ENCODE data around the gene EEF1AKMT4. TPM values are rescaled to one million over a fixed set of nuclear protein-coding genes. Genes with fewer than 3 reads are reported as not detected.

Gene EEF1AKMT4
- total RNA-seq, 6 experiments from 2014 or later, result 3.3 to 4.8 (median 3.7) TPM

GRCh38 chr3:184306341-184306972 lies 57.0 kb downstream of the EEF1AKMT4 start:
- no peak for DNase-seq
- Mint-ChIP-seq H3K36me3 (ENCODE audit: low read depth) (peaks cover 58% of the 10 kb centered on the region), H3K4me1 (ENCODE audit: low read depth) (peaks cover 27% of the 10 kb centered on the region), H3K9me3 (no peaks in the 10 kb centered on the region), H3K27ac (no peak overlapping the region; the same call in none of the 2 replicates), H3K4me3 (no peak overlapping the region), H3K27me3 (ENCODE audit: insufficient read depth) (no peaks in the 10 kb centered on the region; the same call in 1 of the 2 replicates)
- TF ChIP-seq CTCF (IDR thresholded peaks at IDR 0.05), result no peak

- DNase-seq, result no peak
- H3K27me3 Mint-ChIP-seq (ENCODE audit: insufficient read depth), result no peaks in the 10 kb centered on the region; the same call in 1 of the 2 replicates
- H3K4me1 Mint-ChIP-seq (ENCODE audit: low read depth), result peaks cover 13% of the 10 kb centered on the region
- no peaks in the 10 kb centered on the region for H3K9me3 Mint-ChIP-seq
- H3K36me3 Mint-ChIP-seq (ENCODE audit: low read depth), result peaks cover 53% of the 10 kb centered on the region
- no peak overlapping the region for H3K4me3 Mint-ChIP-seq
- no peak for TF ChIP-seq CTCF (IDR thresholded peaks at IDR 0.05)
- no peak overlapping the region for H3K27ac Mint-ChIP-seq
Observed at GRCh38 chr3:184307915-184308314, 58.4 kb downstream of the EEF1AKMT4 start.

Small RNAs within 50 kb of the gene (microRNA-seq; reads per million reads assigned to microRNA genes)
- gene MIR1224, result not detected

Other genes starting within 250 kb of the EEF1AKMT4 start
- gene ABCC5, start 231.8 kb upstream of the EEF1AKMT4 start, total RNA-seq (2021; fragmentation: NEBNext Ultra II Directional; extraction: Animal tissue kit (Norgen Biotek cat#: 25700)), result 10 to 100 TPM; 16.6 to 19.6 (median 17.4) TPM
- not detected for gene HTR3D, start 217.9 kb upstream of the EEF1AKMT4 start, total RNA-seq (2021; fragmentation: NEBNext Ultra II Directional; extraction: Animal tissue kit (Norgen Biotek cat#: 25700))
- not detected for gene HTR3C, start 196.6 kb upstream of the EEF1AKMT4 start, total RNA-seq (2021; fragmentation: NEBNext Ultra II Directional; extraction: Animal tissue kit (Norgen Biotek cat#: 25700))
- gene HTR3E, start 152.6 kb upstream of the EEF1AKMT4 start, total RNA-seq (2021; fragmentation: NEBNext Ultra II Directional; extraction: Animal tissue kit (Norgen Biotek cat#: 25700)), result not detected
- 10 to 100 TPM; 27.5 to 33.1 (median 31.4) TPM for gene EIF2B5, start 114.3 kb upstream of the EEF1AKMT4 start, total RNA-seq (2021; fragmentation: NEBNext Ultra II Directional; extraction: Animal tissue kit (Norgen Biotek cat#: 25700))
- gene DVL3, start 94.3 kb upstream of the EEF1AKMT4 start, total RNA-seq (2021; fragmentation: NEBNext Ultra II Directional; extraction: Animal tissue kit (Norgen Biotek cat#: 25700)), result 10 to 100 TPM; 59.2 to 73.5 (median 64.9) TPM
- 100 to 1,000 TPM; 796 to 849 (median 832) TPM for gene AP2M1, start 74.8 kb upstream of the EEF1AKMT4 start, total RNA-seq (2021; fragmentation: NEBNext Ultra II Directional; extraction: Animal tissue kit (Norgen Biotek cat#: 25700))
- gene ABCF3, start 63.5 kb upstream of the EEF1AKMT4 start, total RNA-seq (2021; fragmentation: NEBNext Ultra II Directional; extraction: Animal tissue kit (Norgen Biotek cat#: 25700)), result 10 to 100 TPM; 53.3 to 70.9 (median 63.4) TPM
- not detected for gene VWA5B2, start 20.1 kb upstream of the EEF1AKMT4 start, total RNA-seq (2021; fragmentation: NEBNext Ultra II Directional; extraction: Animal tissue kit (Norgen Biotek cat#: 25700))
- gene ALG3, start 710 bp upstream of the EEF1AKMT4 start, total RNA-seq (2021; fragmentation: NEBNext Ultra II Directional; extraction: Animal tissue kit (Norgen Biotek cat#: 25700)), result 10 to 100 TPM; 60.0 to 75.3 (median 69.5) TPM
- gene CAMK2N2, start 11.9 kb downstream of the EEF1AKMT4 start, total RNA-seq (2021; fragmentation: NEBNext Ultra II Directional; extraction: Animal tissue kit (Norgen Biotek cat#: 25700)), result 1 to 10 TPM; 2.7 to 6.0 (median 3.4) TPM
- not detected for gene ECE2, start 26.4 kb downstream of the EEF1AKMT4 start, total RNA-seq (2021; fragmentation: NEBNext Ultra II Directional; extraction: Animal tissue kit (Norgen Biotek cat#: 25700))
- 100 to 1,000 TPM; 620 to 777 (median 730) TPM for gene PSMD2, start 49.6 kb downstream of the EEF1AKMT4 start, total RNA-seq (2021; fragmentation: NEBNext Ultra II Directional; extraction: Animal tissue kit (Norgen Biotek cat#: 25700))
- 100 to 1,000 TPM; 522 to 605 (median 559) TPM for gene EIF4G1, start 64.9 kb downstream of the EEF1AKMT4 start, total RNA-seq (2021; fragmentation: NEBNext Ultra II Directional; extraction: Animal tissue kit (Norgen Biotek cat#: 25700))
- 10 to 100 TPM; 11.2 to 13.6 (median 11.9) TPM for gene FAM131A, start 87.9 kb downstream of the EEF1AKMT4 start, total RNA-seq (2021; fragmentation: NEBNext Ultra II Directional; extraction: Animal tissue kit (Norgen Biotek cat#: 25700))
- 1 to 10 TPM; 3.4 to 5.1 (median 4.2) TPM for gene CLCN2, start 111.9 kb downstream of the EEF1AKMT4 start, total RNA-seq (2021; fragmentation: NEBNext Ultra II Directional; extraction: Animal tissue kit (Norgen Biotek cat#: 25700))
- 10 to 100 TPM; 45.4 to 68.6 (median 50.1) TPM for gene POLR2H, start 112.0 kb downstream of the EEF1AKMT4 start, total RNA-seq (2021; fragmentation: NEBNext Ultra II Directional; extraction: Animal tissue kit (Norgen Biotek cat#: 25700))
- not detected for gene THPO, start 128.5 kb downstream of the EEF1AKMT4 start, total RNA-seq (2021; fragmentation: NEBNext Ultra II Directional; extraction: Animal tissue kit (Norgen Biotek cat#: 25700))
- gene CHRD, start 130.4 kb downstream of the EEF1AKMT4 start, total RNA-seq (2021; fragmentation: NEBNext Ultra II Directional; extraction: Animal tissue kit (Norgen Biotek cat#: 25700)), result under 1 TPM in 4 of 6 experiments, not detected in 2; 0.09 to 0.31 (median 0.19) TPM

Measured in HFFc6 (cell line).